ENCODE measurements around the gene CDCP1.

The CDCP1 gene

GRCh38 chr3:45103753-45104714 is 42.1 kb downstream of the CDCP1 start:
- no peaks in the 10 kb centered on the region for H3K9me3 ChIP-seq (ENCODE audit: control insufficient read depth, insufficient read depth, low read length)
- no peaks in the 10 kb centered on the region for H3K4me1 ChIP-seq (ENCODE audit: insufficient read depth, low read length)
- peaks cover 3% of the 10 kb centered on the region; the same call in 1 of the 2 replicates for H3K36me3 ChIP-seq (ENCODE audit: insufficient read depth, low read length)
- no peak overlapping the region for H3K9ac ChIP-seq (ENCODE audit: low read depth, low read length)

DNA sequence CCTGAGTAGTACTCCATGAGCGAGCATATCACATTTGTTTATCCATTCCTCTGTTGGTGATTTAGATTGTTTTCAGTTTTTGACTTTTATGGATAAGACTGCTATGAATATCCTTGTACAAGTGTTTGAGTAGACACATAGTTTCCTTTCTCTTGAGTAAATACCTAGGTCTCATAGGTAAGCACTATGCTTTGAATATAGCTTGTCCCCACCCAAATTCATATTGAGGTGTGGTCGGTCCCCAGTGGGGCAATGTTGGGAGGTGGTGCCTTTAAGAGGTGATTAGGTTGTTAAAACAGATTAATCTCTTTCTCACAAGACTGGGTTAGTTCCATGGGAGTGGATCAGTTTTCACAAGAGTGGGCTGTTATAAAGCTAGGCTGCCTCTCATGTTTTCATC is 42.8 kb downstream of the CDCP1 start:
- Histone ChIP-seq H3K9me3 (ENCODE audit: control insufficient read depth, insufficient read depth, low read length) (no peaks in the 10 kb centered on the region), H3K36me3 (ENCODE audit: insufficient read depth, low read length) (peaks cover 3% of the 10 kb centered on the region; the same call in 1 of the 2 replicates), H3K4me1 (ENCODE audit: insufficient read depth, low read length) (no peaks in the 10 kb centered on the region), H3K9ac (ENCODE audit: low read depth, low read length) (no peak overlapping the region)

DNA sequence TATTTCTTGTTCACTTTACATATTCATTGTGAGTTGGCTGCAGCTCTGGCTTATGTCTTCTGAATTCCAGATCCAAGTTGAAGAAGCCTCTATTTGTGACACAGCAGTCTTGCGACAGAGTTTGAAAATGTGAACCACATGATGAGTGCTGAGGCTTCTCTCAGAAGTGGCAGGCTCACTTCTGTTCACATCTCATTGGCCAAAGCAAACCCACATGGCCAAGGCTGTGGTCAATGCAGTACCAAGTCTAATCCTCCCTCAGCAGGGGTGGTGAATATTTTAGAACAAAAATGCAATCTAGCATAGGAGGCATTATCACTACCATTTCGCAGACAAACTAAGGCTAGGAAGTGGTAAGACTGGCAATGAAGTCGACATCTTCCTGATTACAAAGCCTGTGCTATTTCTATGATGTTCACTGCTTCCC is 45.2 kb downstream of the CDCP1 start:
- Histone ChIP-seq H3K9ac (ENCODE audit: low read depth, low read length) (no peak overlapping the region), H3K9me3 (ENCODE audit: control insufficient read depth, insufficient read depth, low read length) (no peaks in the 10 kb centered on the region), H3K4me1 (ENCODE audit: insufficient read depth, low read length) (no peaks in the 10 kb centered on the region), H3K36me3 (ENCODE audit: insufficient read depth, low read length) (no peaks in the 10 kb centered on the region)

- Histone ChIP-seq H3K4me1 (ENCODE audit: insufficient read depth, low read length) (no peaks in the 10 kb centered on the region), H3K36me3 (ENCODE audit: insufficient read depth, low read length) (no peaks in the 10 kb centered on the region), H3K9me3 (ENCODE audit: control insufficient read depth, insufficient read depth, low read length) (no peaks in the 10 kb centered on the region), H3K9ac (ENCODE audit: low read depth, low read length) (no peak overlapping the region)
Observed at GRCh38 chr3:45098310-45098709, 47.9 kb downstream of the CDCP1 start.

DNA sequence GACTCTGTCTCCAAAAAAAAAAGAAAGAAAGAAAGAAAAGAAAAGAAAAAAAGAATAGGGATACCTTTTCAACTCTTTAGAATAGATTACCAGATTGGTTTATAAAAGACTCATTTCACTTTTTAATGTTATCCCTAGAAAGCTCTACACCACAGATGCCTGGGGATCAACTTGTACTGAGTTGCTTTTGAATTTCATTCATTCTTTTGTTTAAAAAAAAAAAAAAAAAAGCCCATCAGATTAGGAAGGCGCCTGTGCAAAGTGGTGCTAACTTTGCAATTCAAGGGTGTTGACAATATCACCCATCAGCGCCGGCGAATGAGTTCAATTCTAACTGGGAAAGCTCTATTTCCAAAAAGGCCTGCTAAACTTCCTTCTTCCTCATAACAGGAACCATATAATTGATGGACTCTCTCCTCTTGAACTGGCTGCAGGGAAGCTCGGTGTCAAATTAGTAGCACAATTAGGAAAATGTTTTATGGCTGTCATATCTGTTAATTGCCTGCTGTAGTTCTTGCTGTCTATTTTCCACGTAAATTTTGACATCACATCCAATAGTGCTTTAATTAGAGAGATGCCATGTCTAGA is 48.8 kb downstream of the CDCP1 start:
- H3K36me3 ChIP-seq (ENCODE audit: insufficient read depth, low read length): no peaks in the 10 kb centered on the region
- no peak overlapping the region for H3K9ac ChIP-seq (ENCODE audit: low read depth, low read length)
- H3K4me1 ChIP-seq (ENCODE audit: insufficient read depth, low read length): no peaks in the 10 kb centered on the region; the same call in 1 of the 2 replicates
- no peaks in the 10 kb centered on the region for H3K9me3 ChIP-seq (ENCODE audit: control insufficient read depth, insufficient read depth, low read length)

DNA sequence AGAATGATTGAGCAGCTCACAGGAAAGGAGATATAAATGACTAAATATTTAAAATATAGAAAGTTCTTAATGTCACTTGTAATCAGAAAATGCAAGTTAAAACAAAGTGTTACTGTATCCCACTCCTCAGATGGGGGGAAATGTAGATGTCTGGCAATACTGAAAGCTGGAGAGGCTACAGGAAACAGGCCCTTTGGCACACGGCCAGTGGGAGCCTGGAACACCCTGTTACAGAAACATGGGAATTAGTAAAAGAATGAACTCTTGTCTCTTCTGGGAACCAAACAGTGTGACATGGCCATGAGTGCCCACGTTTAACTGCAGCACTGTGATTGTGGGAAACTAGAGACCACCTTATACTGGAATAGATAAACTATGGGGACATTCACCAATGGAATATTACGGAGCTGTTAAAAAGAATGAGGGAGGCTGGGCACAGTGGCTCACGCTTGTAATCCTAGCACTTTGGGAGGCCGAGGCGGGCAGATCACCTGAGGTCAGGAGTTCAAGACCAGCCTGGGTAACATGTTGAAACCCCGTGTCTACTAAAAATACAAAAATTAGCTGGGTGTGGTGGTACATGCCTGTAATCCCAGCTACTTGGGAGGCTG is 50.2 kb downstream of the CDCP1 start:
- Histone ChIP-seq H3K4me1 (ENCODE audit: insufficient read depth, low read length) (no peaks in the 10 kb centered on the region; the same call in 1 of the 2 replicates), H3K9me3 (ENCODE audit: control insufficient read depth, insufficient read depth, low read length) (peaks cover 1% of the 10 kb centered on the region; the same call in 1 of the 2 replicates), H3K9ac (ENCODE audit: low read depth, low read length) (no peak overlapping the region), H3K36me3 (ENCODE audit: insufficient read depth, low read length) (peaks cover 4% of the 10 kb centered on the region)

DNA sequence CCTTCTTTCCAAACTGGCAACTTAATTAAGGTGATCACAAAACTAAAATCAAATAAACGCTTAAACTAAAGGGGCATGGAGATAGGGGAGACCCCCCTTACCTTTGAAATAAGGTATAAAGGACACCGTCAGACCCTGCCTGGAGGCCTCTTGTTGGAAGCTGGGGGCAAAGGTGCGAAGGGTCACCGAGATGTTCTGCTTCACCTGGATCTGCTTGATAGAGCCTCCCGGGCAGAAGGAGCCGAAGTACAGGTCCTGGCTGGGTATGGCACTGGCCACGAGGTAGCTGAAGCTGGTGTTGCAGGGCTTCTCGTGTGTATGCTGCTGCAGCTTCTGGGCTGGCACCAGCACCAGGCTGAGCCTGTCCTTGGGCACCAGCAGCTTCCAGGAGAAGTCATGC is 53.0 kb downstream of the CDCP1 start:
- Histone ChIP-seq H3K9me3 (ENCODE audit: control insufficient read depth, insufficient read depth, low read length) (peaks cover 4% of the 10 kb centered on the region; the same call in 1 of the 2 replicates), H3K9ac (ENCODE audit: low read depth, low read length) (no peak overlapping the region), H3K36me3 (ENCODE audit: insufficient read depth, low read length) (peaks cover 17% of the 10 kb centered on the region), H3K4me1 (ENCODE audit: insufficient read depth, low read length) (no peaks in the 10 kb centered on the region; the same call in 1 of the 2 replicates)

GRCh38 chr3:45092132-45093031 is 53.8 kb downstream of the CDCP1 start:
- no peak overlapping the region for H3K9ac ChIP-seq (ENCODE audit: low read depth, low read length)
- H3K9me3 ChIP-seq (ENCODE audit: control insufficient read depth, insufficient read depth, low read length): peaks cover 4% of the 10 kb centered on the region; the same call in 1 of the 2 replicates
- H3K36me3 ChIP-seq (ENCODE audit: insufficient read depth, low read length): peaks cover 21% of the 10 kb centered on the region
- H3K4me1 ChIP-seq (ENCODE audit: insufficient read depth, low read length): no peaks in the 10 kb centered on the region; the same call in 1 of the 2 replicates

- Histone ChIP-seq H3K4me1 (ENCODE audit: insufficient read depth, low read length) (no peaks in the 10 kb centered on the region; the same call in 1 of the 2 replicates), H3K36me3 (ENCODE audit: insufficient read depth, low read length) (peaks cover 26% of the 10 kb centered on the region), H3K9ac (ENCODE audit: low read depth, low read length) (no peak overlapping the region), H3K9me3 (ENCODE audit: control insufficient read depth, insufficient read depth, low read length) (peaks cover 4% of the 10 kb centered on the region; the same call in 1 of the 2 replicates)
Observed at GRCh38 chr3:45090855-45091254, 55.3 kb downstream of the CDCP1 start.

- H3K4me1 ChIP-seq (ENCODE audit: insufficient read depth, low read length): no peaks in the 10 kb centered on the region; the same call in 1 of the 2 replicates
- peaks cover 4% of the 10 kb centered on the region; the same call in 1 of the 2 replicates for H3K9me3 ChIP-seq (ENCODE audit: control insufficient read depth, insufficient read depth, low read length)
- H3K36me3 ChIP-seq (ENCODE audit: insufficient read depth, low read length): peaks cover 26% of the 10 kb centered on the region
- no peak overlapping the region for H3K9ac ChIP-seq (ENCODE audit: low read depth, low read length)
Observed at GRCh38 chr3:45088543-45089358, 57.4 kb downstream of the CDCP1 start.

DNA sequence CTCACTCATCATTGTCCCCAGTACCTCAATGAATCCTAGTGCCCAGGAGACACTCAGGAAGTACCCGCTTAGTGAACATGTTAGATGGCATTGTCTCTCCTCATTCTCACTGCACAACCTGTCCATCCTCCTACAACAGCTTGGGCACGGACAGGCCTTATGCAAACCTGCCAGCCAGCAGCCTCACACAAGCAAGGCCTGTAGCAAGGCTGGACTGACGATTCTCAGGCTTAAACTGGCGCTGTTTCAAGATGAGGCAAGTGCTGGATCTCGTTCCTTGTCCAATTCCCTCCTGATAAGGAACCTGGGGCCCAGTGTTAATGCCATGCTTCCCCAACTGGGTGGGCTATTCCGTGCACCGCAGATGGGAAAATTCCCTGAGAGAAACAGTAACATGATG is 59.0 kb downstream of the CDCP1 start:
- Histone ChIP-seq H3K36me3 (ENCODE audit: insufficient read depth, low read length) (peaks cover 26% of the 10 kb centered on the region), H3K4me1 (ENCODE audit: insufficient read depth, low read length) (no peaks in the 10 kb centered on the region), H3K9me3 (ENCODE audit: control insufficient read depth, insufficient read depth, low read length) (peaks cover 4% of the 10 kb centered on the region; the same call in 1 of the 2 replicates), H3K9ac (ENCODE audit: low read depth, low read length) (no peak overlapping the region)

- Histone ChIP-seq H3K9me3 (ENCODE audit: control insufficient read depth, insufficient read depth, low read length) (no peaks in the 10 kb centered on the region), H3K9ac (ENCODE audit: low read depth, low read length) (no peak overlapping the region), H3K4me1 (ENCODE audit: insufficient read depth, low read length) (no peaks in the 10 kb centered on the region), H3K36me3 (ENCODE audit: insufficient read depth, low read length) (peaks cover 15% of the 10 kb centered on the region)
Observed at GRCh38 chr3:45084820-45085816, 61.1 kb downstream of the CDCP1 start.
